Renal pelvis (tissue), 4 donors: ENCODE results near the gene FBXO48. TPM values are rescaled to one million over a fixed set of nuclear protein-coding genes. Genes with fewer than 3 reads are reported as not detected.

Source experiments
- DNase-seq: peaks from one replicate; pipeline ENCODE4 v3.0.0-alpha.2; 2013
- polyA plus RNA-seq, 3 donors: library from polyadenylated mRNA; unstranded; fragments of 120-200 nt; gene quantifications; one replicate each; pipeline ENCODE4 v1.2.1, GENCODE V29; 2013; ENCODE audit not compliant: insufficient read length in 3 of 3

Gene FBXO48
- polyA plus RNA-seq, 3 donors = 1.7 to 2.5 (median 2.3) TPM

GRCh38 chr2:68438455-68439303, 28.4 kb downstream of the FBXO48 start:
- DNase-seq = no peak

- peak; percentile 21 for DNase-seq
Observed at GRCh38 chr2:68436270-68436669, 30.8 kb downstream of the FBXO48 start.

GRCh38 chr2:68435615-68436014, 31.5 kb downstream of the FBXO48 start:
- no peak for DNase-seq

GRCh38 chr2:68434981-68435380, 32.1 kb downstream of the FBXO48 start:
- no peak for DNase-seq

DNA sequence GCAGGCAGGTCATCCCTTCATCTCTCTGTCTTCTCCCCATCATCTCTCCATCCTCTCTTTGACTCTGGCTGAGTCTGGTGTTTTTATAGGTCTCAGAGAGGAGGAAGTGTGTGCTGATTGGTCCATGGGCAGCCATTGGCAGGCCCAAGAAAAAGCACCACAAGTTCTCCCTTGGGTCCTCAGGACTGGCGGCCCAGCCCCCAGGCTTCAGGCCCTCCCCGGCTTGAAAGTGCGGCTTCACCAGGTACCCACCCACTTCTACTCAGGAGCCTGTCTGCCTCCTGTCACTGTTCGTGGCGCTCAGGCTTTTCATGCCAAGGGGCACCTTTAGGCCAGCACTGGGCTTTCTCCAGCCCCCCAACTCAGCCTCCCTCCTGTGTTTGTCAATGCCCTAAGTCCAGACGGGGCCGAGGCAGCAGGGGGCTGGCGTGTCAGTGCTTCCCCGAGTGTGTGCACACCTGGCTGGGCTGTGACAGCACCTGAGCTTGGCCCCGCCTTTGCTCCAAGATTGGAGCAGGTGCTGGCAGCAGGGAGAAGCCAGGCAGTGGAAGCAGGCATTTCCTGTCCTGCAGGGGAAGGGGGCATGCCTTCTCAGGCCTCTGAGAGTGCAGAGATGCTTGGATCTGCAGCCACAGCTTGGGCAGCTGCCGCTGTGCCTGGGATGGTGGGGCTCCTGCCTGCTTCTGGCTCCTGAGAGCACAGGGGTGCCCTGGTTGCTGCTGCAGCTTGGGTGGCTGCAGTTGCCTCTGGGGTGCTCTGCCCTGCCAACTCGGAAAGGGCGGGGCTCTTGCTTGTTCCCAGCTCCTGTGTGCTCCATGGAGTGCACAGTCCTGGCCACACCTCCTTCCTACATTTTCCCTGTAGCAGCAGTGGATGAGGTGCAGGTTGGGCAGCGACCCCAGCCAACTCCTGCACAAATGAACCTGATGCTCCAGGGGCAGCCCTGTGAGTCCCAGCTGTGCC, 34.1 kb downstream of the FBXO48 start:
- DNase-seq = no peak

GRCh38 chr2:68431316-68431972, 35.6 kb downstream of the FBXO48 start:
- DNase-seq = no peak

GRCh38 chr2:68429311-68429826, 37.7 kb downstream of the FBXO48 start:
- no peak for DNase-seq

DNA sequence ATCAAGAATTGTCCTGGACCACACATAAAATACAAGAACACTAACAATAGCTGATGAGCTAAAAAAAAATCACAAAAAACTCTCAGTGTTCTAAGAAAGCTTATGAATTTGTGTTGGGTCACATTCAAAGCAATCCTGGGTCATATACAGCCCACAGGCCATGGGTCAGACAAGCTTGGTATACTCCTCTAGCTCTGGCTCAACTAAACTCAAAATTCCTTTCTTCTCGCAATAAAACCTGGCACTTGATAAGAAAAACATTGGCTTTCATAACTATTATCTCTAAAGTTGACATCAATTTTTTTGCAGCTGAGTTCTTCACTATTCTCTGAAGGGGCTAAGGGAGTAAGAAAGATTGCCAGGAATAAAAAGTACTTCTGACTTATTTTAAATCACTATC, 38.3 kb downstream of the FBXO48 start:
- no peak for DNase-seq

- no peak for DNase-seq
Observed at GRCh38 chr2:68428126-68428525, 39.0 kb downstream of the FBXO48 start.

GRCh38 chr2:68426848-68427579, 40.1 kb downstream of the FBXO48 start:
- no peak for DNase-seq

GRCh38 chr2:68426446-68426845, 40.6 kb downstream of the FBXO48 start:
- no peak for DNase-seq

DNA sequence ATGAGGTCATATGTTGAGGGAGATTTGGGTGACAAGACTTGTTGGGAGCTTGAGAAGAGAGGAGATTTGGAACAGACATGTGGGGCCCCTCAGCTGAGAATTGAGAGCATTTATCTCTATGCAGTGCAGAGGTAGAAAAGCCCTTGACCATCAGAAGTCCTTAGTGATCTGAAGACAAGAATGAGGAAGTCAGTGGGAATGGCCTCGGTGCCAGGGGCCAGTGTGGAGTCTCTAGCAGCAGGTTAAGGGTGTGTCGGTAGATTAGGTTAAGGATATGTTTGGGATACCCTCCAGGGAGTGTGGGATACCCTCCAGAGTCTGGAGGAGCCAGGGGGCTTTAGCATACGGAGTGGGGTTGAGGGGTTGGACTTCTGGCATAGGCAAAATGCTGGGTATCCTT, 41.6 kb downstream of the FBXO48 start:
- no peak for DNase-seq

GRCh38 chr2:68423966-68424650, 43.0 kb downstream of the FBXO48 start:
- DNase-seq = no peak

DNA sequence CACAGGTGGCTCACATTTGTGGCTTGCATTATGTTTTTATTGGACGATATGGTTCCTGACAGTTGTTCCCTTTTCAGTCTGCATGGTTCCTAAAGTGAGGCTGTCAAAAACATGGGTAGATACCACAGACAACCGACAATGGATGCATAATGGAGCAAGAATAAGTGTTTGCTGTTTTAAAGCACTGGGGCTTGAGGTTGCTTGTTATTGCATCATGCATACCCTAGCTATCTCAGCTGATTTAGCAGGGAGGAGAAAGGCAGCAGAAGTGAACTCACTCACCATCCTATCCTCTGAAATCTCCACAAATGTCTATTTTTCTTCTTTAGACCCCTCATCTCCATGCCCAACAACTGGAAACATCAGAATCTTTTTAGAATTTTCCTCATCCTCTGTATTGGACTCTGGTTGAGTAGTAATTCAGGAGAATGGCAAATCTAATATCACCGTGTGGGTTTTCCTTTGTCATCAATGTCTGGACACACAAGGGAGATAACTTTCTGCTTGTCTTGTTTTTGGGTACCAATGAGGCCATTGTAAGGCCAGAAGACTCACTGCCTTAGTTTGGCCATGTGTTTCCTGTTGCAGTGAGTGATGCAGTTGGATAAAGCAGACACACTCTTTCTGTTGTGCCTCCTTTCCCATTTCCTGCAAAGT, 46.7 kb downstream of the FBXO48 start:
- DNase-seq = no peak

- DNase-seq = no peak
Observed at GRCh38 chr2:68418855-68419254, 48.2 kb downstream of the FBXO48 start.

DNA sequence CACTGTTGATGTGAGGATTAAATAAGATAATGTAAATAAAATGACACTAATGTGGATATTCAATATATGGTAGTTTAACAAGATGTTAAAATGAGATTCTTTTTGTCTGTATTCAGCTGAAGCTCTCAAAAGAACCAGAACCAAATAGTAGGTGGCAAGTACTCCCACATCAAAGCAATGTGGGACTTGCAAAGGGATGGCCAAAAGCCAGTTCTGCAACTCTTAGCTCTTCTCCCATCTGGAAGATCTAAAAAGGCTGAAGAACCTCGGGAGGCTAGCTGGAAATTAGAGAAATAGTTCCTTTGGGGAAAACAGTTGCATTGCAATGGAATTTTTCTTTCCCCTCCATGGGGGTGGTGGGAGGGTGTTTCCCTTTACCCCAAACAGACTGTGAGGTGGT, 48.7 kb downstream of the FBXO48 start:
- no peak for DNase-seq

DNA sequence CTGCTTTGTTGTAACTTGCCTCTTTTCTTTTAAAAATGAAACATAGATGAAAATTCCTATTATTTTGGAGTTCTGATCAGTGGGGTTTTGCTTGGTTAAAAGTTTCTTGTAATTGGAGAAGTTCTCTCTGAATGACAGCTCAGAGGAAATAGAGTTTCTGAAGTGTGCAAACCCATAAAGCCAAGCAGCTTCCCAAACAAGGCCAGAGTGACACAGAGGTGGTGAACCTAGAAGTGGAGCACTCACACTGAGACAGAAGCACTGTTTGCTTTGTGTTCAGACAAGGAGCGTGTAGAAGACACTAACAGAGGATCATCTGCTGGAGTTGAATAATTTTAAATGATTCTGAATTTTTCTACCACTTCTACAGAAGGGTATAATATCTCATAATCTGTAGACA, 49.2 kb downstream of the FBXO48 start:
- DNase-seq = no peak

GRCh38 chr2:68416081-68416675, 50.9 kb downstream of the FBXO48 start:
- DNase-seq = no peak

DNA sequence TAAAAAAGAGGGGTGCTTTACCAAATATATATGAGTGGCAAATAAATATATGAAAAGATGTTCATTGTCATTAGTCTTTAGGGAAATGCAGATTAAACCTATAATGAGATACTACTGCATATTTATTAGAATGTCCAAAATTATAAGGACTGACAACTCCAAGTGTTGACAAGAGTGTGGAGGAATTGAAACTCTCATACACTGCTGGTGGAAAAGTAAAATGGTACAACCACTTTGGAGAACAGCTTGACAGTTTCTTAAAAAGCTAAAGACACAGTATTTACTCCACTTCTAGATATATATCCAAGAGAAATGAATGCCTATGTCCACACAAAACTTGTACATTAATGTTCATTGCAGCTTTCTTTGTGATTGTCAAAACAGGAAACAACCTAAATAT, 51.6 kb downstream of the FBXO48 start:
- DNase-seq = no peak

DNA sequence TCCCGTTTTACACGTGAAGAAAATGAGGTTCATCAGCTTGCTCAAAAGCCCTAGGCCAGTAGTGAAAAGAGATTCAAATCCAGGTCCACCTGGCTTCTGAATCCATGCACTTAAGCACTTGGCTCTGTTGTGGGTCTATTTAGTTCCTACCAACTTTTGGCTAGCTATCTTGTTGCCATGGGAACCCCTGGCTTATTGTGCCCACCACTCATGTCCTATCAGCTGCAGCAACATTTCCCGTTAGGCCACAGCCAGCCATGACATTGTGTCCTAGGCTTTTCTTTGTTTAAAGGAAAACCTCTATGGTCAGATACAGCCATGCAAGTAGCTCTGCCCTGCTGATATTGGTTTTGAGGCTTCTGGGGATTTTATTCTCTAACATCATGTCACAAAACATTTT, 52.2 kb downstream of the FBXO48 start:
- no peak for DNase-seq
